ENCODE measurements around the gene ICA1. TPM values are rescaled to one million over a fixed set of nuclear protein-coding genes. Genes with fewer than 3 reads are reported as not detected.

The ICA1 gene
- total RNA-seq, 1 donor from 2014 or later, result 13.1 TPM

- Histone ChIP-seq H3K79me2 (ENCODE audit: low read depth) (no peaks in the 10 kb centered on the region), H3K27ac (no peak overlapping the region), H3K4me1 (peaks cover 18% of the 10 kb centered on the region), H3K4me3 (no peak overlapping the region), H3K36me3 (no peaks in the 10 kb centered on the region), H2AFZ (replicated peaks) (no peak overlapping the region), H3K9ac (no peak overlapping the region), H4K20me1 (ENCODE audit: low read depth) (no peaks in the 10 kb centered on the region), H3K27me3 (no peaks in the 10 kb centered on the region), H3K4me2 (no peak overlapping the region), H3F3A (ENCODE audit: low read depth) (peaks cover 18% of the 10 kb centered on the region), H3K9me3 (ENCODE audit: low read depth) (no peaks in the 10 kb centered on the region)
- TF ChIP-seq EZH2 (IDR thresholded peaks at IDR 0.05), result no peak
- no peak for TF ChIP-seq EZH2phosphoT487 (IDR thresholded peaks at IDR 0.05)
- no peak for TF ChIP-seq CTCF (IDR thresholded peaks at IDR 0.05)
- H3K4me3 Mint-ChIP-seq, result peak overlapping the region; percentile 48
- H3K27me3 Mint-ChIP-seq (ENCODE audit: insufficient read depth, low read depth), result peaks cover 2% of the 10 kb centered on the region
- H3K4me1 Mint-ChIP-seq, result peaks cover 33% of the 10 kb centered on the region
- H3K9me3 Mint-ChIP-seq, result no peaks in the 10 kb centered on the region
- peak overlapping the region; percentile 95 for H3K27ac Mint-ChIP-seq
- no peaks in the 10 kb centered on the region for H3K36me3 Mint-ChIP-seq
- DNase-seq (ENCODE audit: low spot score), result no peak
Measured at GRCh38 chr7:8220376-8221100, 41.4 kb downstream of the ICA1 start.

- Mint-ChIP-seq H3K4me1 (peaks cover 43% of the 10 kb centered on the region), H3K27me3 (ENCODE audit: insufficient read depth, low read depth) (peaks cover 2% of the 10 kb centered on the region), H3K27ac (no peak overlapping the region), H3K4me3 (no peak overlapping the region), H3K36me3 (no peaks in the 10 kb centered on the region), H3K9me3 (no peaks in the 10 kb centered on the region)
- Histone ChIP-seq H3K36me3 (no peaks in the 10 kb centered on the region), H4K20me1 (ENCODE audit: low read depth) (no peaks in the 10 kb centered on the region), H3K9ac (no peak overlapping the region), H3K27me3 (no peaks in the 10 kb centered on the region), H3K4me1 (peaks cover 29% of the 10 kb centered on the region), H3K4me2 (no peak overlapping the region), H2AFZ (replicated peaks) (peak overlapping the region; percentile 59), H3K9me3 (ENCODE audit: low read depth) (no peaks in the 10 kb centered on the region), H3F3A (ENCODE audit: low read depth) (peaks cover 18% of the 10 kb centered on the region), H3K27ac (no peak overlapping the region), H3K79me2 (ENCODE audit: low read depth) (no peaks in the 10 kb centered on the region), H3K4me3 (no peak overlapping the region)
- DNase-seq (ENCODE audit: low spot score), result peak; percentile 90
- TF ChIP-seq CTCF (IDR thresholded peaks at IDR 0.05) (peak; percentile 84), EZH2phosphoT487 (IDR thresholded peaks at IDR 0.05) (no peak)
Measured at GRCh38 chr7:8217200-8218068, 44.5 kb downstream of the ICA1 start.

- no peaks in the 10 kb centered on the region for H3K36me3 ChIP-seq
- no peaks in the 10 kb centered on the region for H4K20me1 ChIP-seq (ENCODE audit: low read depth)
- no peaks in the 10 kb centered on the region for H3K27me3 ChIP-seq
- no peak overlapping the region for H3K4me3 Mint-ChIP-seq
- H3K9ac ChIP-seq, result no peak overlapping the region
- no peak overlapping the region for H2AFZ ChIP-seq (replicated peaks)
- peaks cover 18% of the 10 kb centered on the region for H3K4me1 ChIP-seq
- H3K27ac ChIP-seq, result no peak overlapping the region
- H3K9me3 ChIP-seq (ENCODE audit: low read depth), result no peaks in the 10 kb centered on the region
- no peak for DNase-seq (ENCODE audit: low spot score)
- H3K4me3 ChIP-seq, result no peak overlapping the region
- H3K4me1 Mint-ChIP-seq, result peaks cover 35% of the 10 kb centered on the region
- peaks cover 2% of the 10 kb centered on the region for H3K27me3 Mint-ChIP-seq (ENCODE audit: insufficient read depth, low read depth)
- H3F3A ChIP-seq (ENCODE audit: low read depth), result peaks cover 7% of the 10 kb centered on the region
- no peaks in the 10 kb centered on the region for H3K9me3 Mint-ChIP-seq
- no peak for TF ChIP-seq EZH2phosphoT487 (IDR thresholded peaks at IDR 0.05)
- TF ChIP-seq EZH2 (IDR thresholded peaks at IDR 0.05), result no peak
- no peak overlapping the region for H3K27ac Mint-ChIP-seq
- H3K4me2 ChIP-seq, result no peak overlapping the region
- no peaks in the 10 kb centered on the region for H3K79me2 ChIP-seq (ENCODE audit: low read depth)
- H3K36me3 Mint-ChIP-seq, result no peaks in the 10 kb centered on the region
Measured at GRCh38 chr7:8216334-8216690, 45.7 kb downstream of the ICA1 start.

All from neural progenitor cell (in vitro differentiated cells).